NCI-H187 treated with DMSO at 0.1 percent for 48 hours (cell line): ENCODE measurements around the gene ADAR.

Experiments
- DNase-seq: peaks from one replicate; lab custom pipeline; 2025; lab: John Stamatoyannopoulos, UW

Gene ADAR

DNA sequence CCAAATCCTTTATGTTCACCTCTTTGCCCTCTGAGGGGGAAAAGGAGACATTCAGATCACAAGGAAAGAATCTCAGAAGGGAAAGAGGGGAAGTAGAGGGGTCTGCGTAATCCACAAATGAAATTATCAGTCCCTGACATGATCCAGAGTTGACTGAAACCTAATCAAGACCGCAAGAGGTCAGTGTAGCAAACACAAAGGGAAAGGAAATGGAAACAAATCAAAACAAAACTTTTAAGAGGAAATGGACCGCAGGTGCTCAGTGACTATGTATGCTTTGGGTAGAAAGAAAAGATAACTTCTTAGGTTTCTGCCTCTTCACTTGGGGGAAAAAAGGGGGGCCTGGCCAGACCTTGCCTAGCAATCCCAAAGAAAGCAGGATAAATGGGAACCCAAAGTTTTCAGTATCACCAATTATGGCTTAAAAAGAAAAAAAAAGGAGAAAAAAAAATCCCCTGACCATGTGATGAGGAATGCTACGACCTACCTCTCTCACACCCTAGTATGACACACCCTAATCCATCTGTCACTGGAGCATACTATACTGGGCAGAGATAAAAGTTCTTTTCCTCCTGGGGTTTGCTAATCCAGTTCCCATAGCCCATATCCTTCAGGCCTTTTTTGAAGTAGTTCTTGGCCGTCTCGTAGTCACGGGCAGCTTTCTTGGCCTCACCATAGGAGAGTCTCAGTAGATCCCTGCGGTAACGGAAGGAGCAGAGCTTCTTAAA is 23.6 kb downstream of the ADAR start:
- DNase-seq: no peak

DNA sequence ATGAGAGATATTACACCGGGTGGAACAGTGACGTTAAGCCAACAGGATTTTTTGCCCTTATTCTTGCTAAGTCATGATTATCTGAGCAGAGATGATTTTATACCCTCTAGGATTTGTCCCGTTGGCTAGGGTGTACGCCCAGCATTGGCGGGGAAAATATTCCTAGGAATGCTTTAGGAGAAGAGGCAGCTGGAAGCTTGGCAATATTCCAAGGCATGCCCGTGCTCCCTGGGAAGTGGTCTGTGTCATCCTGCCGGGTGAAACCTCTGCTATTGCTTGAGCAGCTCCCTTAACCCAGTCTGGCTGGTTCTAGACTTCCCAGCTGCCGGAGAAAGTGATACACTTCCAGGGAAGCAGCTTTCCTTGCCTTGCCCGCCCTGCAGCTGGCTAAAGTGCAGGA is 24.2 kb downstream of the ADAR start:
- no peak for DNase-seq

DNA sequence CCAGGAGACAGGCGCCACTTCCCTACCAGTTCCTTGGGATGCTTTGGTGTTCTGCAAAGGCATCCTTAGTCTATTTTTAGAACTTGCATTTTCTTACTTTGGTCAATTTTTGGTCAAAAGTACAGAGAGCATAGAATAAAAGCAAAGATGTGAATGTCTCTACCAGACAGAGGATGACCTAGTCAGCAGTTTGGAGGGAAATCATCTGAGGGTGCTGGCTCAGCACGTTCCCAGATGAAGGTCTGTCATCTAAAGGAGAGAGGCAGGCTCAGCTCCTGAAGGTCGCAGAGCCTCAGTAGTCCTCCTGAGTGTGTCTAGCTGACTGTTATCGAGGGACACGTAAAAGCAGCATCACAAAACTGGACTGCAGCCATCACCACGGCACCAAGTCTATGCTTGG is 25.1 kb downstream of the ADAR start:
- DNase-seq: no peak

DNA sequence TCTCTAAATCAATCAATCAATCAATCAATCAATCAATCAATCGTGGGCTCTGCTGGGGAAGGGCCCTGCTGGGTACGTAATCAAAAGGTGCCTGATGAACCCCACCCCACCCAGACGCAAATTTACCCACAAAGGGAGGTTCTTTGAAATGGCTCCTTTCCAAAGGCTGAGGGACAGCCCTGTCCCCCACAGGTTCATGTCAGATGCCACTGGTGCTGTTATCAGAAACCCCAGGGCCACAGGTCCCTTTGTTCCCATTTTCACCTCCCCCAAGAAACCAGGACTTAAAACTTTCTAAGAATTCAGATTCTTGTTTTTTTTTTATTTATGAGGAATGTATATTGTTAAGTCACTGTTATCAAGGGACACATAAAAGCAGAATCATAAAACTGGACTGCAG is 26.2 kb downstream of the ADAR start:
- no peak for DNase-seq

DNA sequence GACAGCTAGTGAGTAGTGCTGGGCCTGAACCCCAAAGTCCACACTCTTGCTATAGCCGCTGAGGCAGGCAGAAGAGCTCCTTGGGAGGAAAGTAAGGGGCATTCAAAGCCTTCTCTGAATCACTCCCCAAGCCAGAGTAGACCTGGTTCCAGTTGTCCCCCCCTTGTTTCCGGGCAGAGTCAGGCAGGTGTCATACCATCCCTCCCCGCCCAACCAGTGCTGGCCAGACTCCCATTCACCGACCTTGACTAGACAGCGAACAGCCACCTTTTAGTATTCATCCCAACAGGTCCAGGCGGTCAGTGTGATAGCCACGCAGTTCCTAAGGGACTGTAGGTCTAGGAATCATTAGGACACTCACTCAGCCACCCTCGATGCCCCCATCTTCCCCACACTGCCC is 28.6 kb downstream of the ADAR start:
- no peak for DNase-seq

DNA sequence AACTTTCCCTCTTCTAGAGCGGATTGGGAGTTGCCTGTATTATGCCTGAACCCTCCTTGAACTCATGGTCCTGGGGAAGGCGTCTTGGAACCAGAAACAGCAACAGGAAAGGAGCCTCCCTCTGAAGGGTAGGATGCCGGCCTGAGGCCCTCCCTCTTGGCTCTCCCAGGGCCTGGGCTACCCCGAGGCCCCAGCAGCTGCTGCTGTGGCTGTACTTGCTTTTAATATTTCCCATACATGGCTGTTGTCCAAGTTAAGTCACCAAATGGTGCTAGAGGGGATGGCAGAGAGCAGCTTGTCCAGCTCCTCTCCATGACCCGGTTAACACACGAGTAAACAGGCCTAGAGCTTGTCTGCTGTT is 29.9 kb downstream of the ADAR start:
- no peak for DNase-seq

DNA sequence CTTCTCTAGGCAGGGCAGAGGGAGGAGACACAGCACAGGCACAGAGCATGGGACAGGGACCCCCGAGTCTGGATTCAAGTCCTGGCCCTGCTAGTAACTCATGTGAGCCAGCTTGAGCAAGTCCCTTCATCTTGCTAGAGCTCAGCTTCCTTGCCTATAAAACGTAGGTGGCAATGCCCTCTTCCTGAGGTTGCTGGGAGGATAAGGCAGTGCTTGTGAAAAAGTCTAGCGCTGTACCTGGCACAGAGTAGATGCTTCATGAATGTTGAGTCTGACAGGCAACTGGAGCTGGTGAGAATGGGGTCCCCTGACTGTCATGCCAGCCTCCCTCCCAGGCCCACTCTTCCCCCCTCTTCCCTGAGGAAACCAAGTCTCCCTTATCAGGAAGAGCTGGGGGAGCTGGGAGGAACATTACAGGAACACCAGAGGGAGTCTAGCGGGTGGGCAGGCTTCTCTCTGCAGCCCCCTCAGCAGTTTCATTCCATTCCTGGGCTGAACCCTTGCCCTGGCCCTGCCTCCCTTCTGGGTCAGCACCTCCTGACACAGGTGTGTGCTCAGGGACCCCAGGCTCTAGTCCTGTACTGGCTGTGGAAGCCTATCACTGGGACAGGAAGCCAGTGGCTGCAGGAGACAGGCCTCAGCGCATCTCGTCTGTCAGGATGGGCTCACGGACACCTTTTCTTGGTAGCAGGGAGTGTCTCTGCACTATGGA is 30.5 kb downstream of the ADAR start:
- no peak for DNase-seq

DNA sequence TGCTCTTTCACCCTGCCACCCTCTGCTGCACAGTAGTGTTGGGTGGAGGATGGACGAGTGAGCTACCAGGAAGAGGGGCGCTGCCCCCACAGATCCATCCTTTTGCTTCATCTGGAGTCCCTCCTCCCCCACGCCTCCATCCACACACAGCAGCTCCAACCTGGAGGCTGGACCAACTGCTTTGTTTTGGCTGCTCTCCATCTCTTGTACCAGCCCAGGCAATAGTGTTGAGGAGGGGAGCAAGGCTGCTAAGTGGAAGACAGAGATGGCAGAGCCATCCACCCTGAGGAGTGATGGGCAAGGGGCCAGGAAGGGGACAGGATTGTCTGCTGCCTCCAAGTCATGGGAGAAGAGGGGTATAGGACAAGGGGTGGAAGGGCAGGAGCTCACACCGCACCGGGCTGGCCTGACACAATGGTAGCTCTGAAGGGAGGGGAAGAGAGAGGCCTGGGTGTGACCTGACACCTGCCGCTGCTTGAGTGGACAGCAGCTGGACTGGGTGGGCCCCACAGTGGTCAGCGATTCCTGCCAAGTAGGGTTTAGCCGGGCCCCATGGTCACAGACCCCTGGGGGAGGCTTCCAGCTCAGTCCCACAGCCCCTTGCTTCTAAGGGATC is 31.9 kb downstream of the ADAR start:
- no peak for DNase-seq

DNA sequence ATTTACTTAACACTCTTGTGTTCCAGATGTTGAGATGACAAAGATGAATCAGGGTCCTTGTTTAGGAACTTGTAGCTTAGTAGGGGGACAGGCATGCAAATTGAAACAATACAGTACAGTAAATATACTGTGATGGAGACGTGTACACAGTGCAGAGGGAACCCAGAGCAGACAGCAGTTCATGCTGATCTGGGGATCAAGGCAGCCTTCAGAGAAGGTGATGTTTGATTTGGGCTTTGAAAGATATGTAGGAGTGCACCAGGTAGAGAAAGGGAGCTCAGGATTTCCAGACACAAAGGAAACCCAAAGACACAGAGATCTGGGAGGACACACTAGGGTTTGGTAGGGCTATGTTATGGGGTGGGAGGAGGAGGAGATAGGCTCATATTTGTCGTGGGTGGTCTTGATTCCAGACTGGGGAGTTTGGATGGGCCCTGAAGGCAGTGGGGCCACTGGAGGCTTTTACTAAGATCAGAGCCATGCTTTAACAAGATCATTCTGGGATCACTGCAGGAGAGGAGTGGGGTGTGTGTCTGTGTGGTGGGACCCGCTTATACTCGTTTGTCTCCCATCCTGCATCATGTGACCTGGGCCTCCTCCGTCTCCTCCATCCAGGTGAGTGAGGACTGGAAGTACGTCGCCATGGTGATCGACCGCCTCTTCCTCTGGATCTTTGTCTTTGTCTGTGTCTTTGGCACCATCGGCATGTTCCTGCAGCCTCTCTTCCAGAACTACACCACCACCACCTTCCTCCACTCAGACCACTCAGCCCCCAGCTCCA is 32.6 kb downstream of the ADAR start:
- no peak for DNase-seq

DNA sequence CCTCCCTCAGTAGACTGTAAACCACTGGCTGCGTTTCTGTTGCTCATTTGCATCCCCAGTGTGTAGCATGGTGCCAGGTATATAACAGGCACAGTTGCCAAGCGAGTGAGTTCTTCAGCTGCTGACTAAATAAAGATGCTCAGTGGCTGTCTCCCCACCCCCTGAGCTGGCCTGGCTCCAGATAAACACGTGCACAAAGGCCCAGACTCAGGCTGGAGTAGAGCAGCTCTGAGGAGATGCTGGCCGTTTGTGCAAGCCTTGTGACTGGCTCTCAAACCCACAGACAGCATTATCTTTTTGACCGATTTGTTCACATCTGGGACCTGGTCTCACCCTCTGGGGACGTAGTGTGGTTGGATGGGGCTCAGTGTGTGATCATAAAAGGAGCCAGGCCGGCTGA is 33.3 kb downstream of the ADAR start:
- DNase-seq: no peak

DNA sequence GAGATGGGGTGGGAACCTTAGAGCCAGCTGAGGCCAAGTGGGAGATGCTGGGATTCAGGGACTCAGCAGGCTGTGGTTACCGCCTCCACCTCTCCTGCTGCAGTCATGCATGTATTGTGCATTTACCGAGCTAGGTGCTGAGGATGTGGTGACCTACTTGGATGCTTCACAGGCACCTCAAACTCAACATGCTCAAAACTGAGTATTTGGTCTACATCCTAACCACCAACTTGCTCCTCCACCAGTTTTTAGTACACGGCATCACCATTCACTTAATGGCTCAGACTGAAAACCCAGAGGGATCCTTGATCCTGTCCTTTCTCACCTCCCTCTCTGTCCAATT is 34.8 kb downstream of the ADAR start:
- no peak for DNase-seq

DNA sequence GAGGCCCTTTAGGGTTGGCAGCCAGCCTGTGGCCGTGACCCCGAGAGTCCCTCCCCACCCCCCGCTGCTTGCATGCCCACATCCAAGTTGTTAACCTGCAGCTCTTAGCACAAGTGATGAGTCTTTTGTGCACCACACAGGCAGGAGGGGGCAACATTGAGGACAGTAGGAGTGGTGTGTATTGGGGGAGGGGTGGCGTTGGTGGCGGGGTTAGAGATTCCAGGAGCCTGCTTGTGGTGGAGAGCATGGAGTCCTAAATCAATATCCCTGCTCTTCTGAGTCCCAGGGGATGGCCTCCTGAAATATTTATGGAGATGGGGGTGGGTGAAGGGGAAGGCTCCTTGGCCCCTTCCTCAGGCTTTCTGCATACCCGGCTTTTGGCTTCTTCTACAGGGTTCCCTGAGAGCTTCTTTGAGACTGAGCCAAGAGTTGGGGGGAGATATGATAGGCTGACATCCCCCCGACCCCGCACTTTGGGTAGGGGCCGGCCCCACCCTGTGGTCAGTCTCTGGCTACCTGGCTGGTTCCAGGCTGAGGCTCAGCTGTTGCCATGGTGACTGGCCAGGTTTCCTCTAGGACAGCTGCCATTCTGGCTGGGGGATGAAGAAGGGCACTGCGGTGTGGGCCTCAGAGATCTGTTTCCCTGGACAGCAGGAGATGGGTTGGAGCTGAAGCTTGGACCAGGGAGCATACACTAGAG is 35.4 kb downstream of the ADAR start:
- no peak for DNase-seq

DNA sequence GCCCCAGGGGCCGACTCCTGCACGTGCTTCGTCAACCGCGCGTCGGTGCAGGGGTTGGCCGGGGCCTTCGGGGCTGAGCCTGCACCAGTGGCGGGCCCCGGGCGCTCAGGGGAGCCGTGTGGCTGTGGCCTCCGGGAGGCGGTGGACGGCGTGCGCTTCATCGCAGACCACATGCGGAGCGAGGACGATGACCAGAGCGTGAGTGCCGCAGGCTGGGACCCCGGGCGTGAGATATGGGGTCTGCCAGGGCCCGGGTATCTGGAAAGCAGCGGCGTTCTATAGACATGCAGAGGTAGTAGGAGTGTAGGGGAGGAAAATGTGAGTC is 36.1 kb downstream of the ADAR start:
- no peak for DNase-seq

DNA sequence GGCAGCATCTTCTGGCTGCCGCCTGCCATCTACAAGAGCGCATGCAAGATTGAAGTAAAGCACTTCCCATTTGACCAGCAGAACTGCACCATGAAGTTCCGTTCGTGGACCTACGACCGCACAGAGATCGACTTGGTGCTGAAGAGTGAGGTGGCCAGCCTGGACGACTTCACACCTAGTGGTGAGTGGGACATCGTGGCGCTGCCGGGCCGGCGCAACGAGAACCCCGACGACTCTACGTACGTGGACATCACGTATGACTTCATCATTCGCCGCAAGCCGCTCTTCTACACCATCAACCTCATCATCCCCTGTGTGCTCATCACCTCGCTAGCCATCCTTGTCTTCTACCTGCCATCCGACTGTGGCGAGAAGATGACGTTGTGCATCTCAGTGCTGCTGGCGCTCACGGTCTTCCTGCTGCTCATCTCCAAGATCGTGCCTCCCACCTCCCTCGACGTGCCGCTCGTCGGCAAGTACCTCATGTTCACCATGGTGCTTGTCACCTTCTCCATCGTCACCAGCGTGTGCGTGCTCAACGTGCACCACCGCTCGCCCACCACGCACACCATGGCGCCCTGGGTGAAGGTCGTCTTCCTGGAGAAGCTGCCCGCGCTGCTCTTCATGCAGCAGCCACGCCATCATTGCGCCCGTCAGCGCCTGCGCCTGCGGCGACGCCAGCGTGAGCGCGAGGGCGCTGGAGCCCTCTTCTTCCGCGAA is 36.6 kb downstream of the ADAR start:
- no peak for DNase-seq

DNA sequence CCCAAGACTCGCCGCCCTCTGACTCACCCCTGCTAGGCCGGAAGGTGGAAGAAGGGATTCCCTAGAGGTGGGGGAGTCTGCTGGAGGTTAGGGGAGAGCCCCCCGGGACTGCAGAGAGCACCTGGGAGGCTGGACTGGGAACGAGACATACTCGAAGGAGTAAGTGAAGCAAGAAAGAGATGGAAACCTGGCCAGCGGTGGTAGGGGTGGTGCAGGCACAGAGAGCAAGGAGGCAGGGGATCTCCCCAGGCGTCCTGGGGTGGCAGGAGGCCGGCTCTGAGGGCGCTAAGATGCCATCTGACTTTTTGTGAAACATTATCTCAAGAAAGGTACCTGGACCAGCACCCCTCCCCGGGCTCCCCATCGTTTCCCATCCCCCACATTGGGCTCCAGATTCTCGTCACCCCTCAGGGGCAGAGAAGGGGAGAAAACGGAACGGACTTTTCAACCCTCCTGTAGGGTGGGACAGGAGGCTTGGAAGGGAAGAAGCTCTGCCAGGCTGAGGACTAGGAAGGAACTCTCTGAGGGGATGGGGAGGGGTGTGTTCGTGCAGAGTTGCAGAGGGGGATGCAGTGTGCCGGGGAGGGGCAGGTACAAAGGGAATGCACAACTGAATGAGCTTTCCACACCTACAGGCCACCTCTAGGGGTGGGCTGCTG is 39.7 kb downstream of the ADAR start:
- DNase-seq: no peak

DNA sequence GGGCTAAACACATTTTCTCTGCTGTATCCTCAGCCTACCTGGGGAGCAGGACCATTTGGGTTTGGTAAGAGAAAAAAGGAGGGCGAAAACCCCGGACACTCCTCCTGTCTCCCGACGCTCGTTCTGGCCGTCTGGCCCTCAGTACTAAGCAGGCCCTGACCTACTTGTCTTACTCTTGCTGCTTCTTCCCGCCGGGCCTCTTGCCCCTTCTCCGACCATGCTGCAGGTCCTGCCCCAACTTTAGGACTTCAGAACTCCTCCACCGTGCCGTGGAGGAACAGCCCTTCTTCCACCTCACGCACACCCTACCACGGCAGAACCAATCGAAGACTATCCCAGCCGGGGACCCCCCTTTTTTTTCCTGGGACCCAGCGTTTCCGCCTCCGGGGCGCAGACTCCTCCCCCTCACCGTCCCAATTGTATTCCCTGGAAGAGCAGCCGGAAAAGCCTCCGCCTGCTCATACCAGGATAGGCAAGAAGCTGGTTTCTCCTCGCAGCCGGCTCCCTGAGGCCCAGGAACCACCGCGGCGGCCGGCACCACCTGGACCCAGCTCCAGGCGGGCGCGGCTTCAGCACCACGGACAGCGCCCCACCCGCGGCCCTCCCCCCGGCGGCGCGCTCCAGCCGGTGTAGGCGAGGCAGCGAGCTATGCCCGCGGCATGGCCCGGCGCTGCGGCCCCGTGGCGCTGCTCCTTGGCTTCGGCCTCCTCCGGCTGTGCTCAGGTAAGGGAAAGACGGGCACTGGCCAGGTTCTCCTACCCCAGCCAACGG is 40.4 kb downstream of the ADAR start, which contains the start of gene CHRNB2:
TSS of gene CHRNB2 (plus strand) at position 393 of the 771 bp plus-strand sequence. CDS start at position 660, 267 bp downstream.
- DNase-seq: peak; percentile 81

DNA sequence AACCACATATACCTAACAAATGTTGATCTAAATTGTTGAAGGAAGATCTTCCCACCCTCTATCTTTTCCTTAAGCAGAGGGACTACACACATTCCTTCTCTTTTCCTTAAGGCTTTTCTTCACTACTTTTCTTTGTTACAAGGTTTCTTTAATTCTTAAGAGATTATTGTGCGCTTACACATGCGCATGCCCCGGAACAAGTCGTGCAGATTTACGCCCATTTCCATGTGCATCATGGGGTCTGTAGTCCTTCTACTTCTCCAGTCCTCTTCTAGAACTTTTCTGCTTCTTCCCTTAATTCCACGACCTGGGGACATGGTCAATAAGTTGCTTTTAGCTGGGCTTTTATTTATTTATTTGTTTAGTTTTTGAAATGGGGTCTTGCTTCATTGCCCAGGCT is 42.1 kb downstream of the ADAR start:
- DNase-seq: no peak

DNA sequence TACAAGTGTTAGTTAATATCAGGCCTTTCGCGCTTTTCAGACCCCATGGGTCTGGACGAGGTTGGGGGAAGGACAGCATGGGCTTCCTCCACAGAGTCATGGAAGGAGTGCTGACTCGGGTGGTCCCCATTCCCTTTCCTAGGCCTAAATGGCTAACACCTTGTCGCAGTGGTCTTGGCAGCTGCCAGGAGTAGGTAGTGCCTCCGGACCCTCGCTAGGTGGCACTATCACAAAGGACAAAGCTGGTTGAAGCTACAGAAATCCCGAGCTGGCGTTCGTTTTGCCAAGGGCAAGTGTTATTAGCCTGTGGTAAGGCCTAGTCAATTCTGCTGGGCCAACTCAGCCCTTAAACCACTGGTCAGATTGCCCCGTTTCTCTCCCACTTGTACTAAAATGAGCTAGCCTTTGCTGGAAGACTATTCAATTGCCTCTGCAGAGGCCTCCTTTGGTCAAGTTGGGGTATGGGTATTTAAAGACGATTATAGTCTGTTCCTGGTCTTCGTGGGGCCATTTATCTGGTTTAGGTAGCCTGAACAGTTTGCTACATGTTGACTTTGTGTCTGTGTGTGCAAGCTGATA is 48.4 kb downstream of the ADAR start:
- DNase-seq: peak; percentile 76

DNA sequence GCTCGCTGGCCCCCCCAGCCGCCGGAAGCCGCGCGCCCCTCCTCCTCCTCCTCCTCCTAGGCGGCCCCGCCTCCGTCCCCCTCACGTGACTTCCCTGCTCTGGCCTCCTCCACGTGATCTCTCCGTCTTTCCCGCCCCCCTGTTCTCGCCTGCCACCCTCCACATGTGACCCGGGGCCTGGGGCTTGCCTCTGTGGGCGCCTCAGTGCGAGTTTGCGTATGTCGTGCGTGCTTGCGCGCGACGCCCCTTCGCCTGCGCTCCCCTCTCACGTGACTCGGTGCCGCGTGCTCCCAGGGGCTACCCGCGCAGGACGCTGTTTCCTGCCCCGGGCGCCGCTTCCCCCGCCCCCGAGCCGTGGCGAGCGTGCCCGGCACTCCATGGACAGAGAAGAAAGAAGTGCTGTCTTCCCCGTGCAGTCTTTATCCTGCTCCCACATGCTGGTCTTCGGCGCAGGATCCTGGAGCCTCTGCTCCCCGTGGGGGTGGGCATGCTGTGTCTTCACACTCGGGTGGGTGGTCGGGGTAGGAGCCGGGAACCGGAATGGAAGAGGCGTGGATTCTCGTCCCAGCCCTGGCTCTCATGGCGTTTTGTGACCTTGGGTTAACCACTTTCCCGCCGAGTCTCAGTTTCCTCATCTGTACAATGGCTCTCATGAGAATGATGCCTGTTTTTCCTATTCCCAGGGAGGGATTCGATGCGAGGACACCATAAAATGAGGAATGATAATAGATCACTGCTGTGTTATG is 49.1 kb downstream of the ADAR start:
- DNase-seq: peak; percentile 100
